Measurements from ENCODE around the gene TRAK1. TPM values are rescaled to one million over a fixed set of nuclear protein-coding genes. Genes with fewer than 3 reads are reported as not detected.

TRAK1 gene
- total and polyA plus RNA-seq, 7 donors: 17.6 to 42.7 (median 31.8) TPM

DNA sequence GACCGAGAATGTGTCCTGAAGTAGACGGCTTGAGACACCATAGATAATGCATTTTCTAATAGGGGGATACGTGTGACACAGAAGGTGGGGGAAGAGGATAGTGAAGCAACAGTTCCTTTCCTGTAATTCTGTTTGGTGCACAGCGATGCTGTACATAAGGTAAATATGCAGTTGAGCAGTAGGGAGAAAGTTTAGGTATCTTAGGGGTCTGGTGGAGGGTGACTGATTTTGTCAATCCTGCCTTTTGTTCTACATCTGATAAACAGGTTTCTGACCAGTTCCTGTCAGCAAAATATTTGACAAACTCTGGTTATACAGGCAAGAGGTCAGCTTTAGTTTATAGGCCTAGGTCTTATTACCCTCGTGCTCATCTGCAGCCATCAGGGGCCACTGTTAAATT lies 71.3 kb downstream of the TRAK1 start:
- no peaks in the 10 kb centered on the region for H3K9me3 ChIP-seq
- no peak for TF ChIP-seq EP300 (IDR thresholded peaks at IDR 0.05)
- no peak for TF ChIP-seq CTCF (IDR thresholded peaks at IDR 0.05)
- TF ChIP-seq POLR2AphosphoS5 (IDR thresholded peaks at IDR 0.05): no peak
- TF ChIP-seq POLR2A (IDR thresholded peaks at IDR 0.05): no peak
- intact Hi-C loops (cut with DNase I): no loop called here
- WGBS, 2 donors: 72 to 86% methylated on average over 5 of the region's 5 CpGs
- DNase-seq: no peak
- H3K36me3 ChIP-seq: no peaks in the 10 kb centered on the region
- no peak overlapping the region for H3K27ac ChIP-seq
- no peaks in the 10 kb centered on the region for H3K27me3 ChIP-seq
- H3K4me1 ChIP-seq: peaks cover 0 to 53% (median 35%) of the 10 kb centered on the region in 4 donors
- H3K4me3 ChIP-seq: no peak overlapping the region

GRCh38 chr3:42163622-42164244 lies 72.6 kb downstream of the TRAK1 start:
- H3K27me3 ChIP-seq: no peaks in the 10 kb centered on the region
- no peak for DNase-seq
- H3K36me3 ChIP-seq: no peaks in the 10 kb centered on the region
- intact Hi-C loops (cut with DNase I): no loop called here
- H3K4me1 ChIP-seq: peaks cover 0 to 53% (median 35%) of the 10 kb centered on the region in 4 donors
- no peak for TF ChIP-seq EP300 (IDR thresholded peaks at IDR 0.05)
- TF ChIP-seq POLR2A (IDR thresholded peaks at IDR 0.05): no peak
- TF ChIP-seq POLR2AphosphoS5 (IDR thresholded peaks at IDR 0.05): no peak
- TF ChIP-seq CTCF (IDR thresholded peaks at IDR 0.05): no peak
- H3K27ac ChIP-seq: no peak overlapping the region
- 56 to 68% methylated on average over 5 of the region's 5 CpGs for WGBS, 2 donors
- H3K4me3 ChIP-seq: no peak overlapping the region
- no peaks in the 10 kb centered on the region for H3K9me3 ChIP-seq

DNA sequence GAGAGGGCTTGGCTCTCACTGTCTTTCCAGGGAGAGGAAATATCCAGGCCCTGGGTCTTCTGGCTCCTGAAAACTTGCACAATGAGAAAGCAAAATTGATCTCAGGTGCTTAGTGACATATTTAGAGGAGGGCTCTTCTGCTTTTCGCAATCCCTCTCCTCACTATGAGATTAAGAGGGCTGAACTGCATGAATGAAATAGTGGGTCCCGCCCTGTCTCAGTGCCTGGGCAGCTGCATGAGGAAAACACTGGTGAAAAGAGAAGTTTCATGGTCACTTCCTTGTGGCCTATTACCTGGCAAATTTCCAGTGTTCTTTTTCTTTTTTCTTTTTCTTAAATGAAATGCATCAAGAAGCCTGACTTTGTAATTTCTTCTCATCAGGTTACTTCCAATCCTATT lies 73.5 kb downstream of the TRAK1 start:
- no peaks in the 10 kb centered on the region for H3K36me3 ChIP-seq
- WGBS, 2 donors: 59 to 68% methylated on average over 2 of the region's 2 CpGs
- intact Hi-C loops (cut with DNase I): no loop called here
- no peak for TF ChIP-seq EP300 (IDR thresholded peaks at IDR 0.05)
- no peak for TF ChIP-seq POLR2A (IDR thresholded peaks at IDR 0.05)
- no peak for TF ChIP-seq CTCF (IDR thresholded peaks at IDR 0.05)
- TF ChIP-seq POLR2AphosphoS5 (IDR thresholded peaks at IDR 0.05): no peak
- H3K9me3 ChIP-seq: no peaks in the 10 kb centered on the region
- H3K4me1 ChIP-seq: peaks cover 0 to 46% (median 34%) of the 10 kb centered on the region in 4 donors
- no peaks in the 10 kb centered on the region for H3K27me3 ChIP-seq
- DNase-seq: peak; percentile 38
- H3K27ac ChIP-seq: no peak overlapping the region
- H3K4me3 ChIP-seq: no peak overlapping the region

GRCh38 chr3:42165211-42165610 lies 74.1 kb downstream of the TRAK1 start:
- 86 to 94% methylated on average over 4 of the region's 4 CpGs for WGBS, 2 donors
- H3K27ac ChIP-seq: no peak overlapping the region
- intact Hi-C loops (cut with DNase I): no loop called here
- no peak for TF ChIP-seq CTCF (IDR thresholded peaks at IDR 0.05)
- TF ChIP-seq EP300 (IDR thresholded peaks at IDR 0.05): no peak
- TF ChIP-seq POLR2A (IDR thresholded peaks at IDR 0.05): no peak
- no peak for TF ChIP-seq POLR2AphosphoS5 (IDR thresholded peaks at IDR 0.05)
- H3K27me3 ChIP-seq: no peaks in the 10 kb centered on the region
- peak; percentile 32 for DNase-seq
- H3K36me3 ChIP-seq: no peaks in the 10 kb centered on the region
- no peak overlapping the region for H3K4me3 ChIP-seq
- peaks cover 0 to 41% (median 29%) of the 10 kb centered on the region in 4 donors for H3K4me1 ChIP-seq
- H3K9me3 ChIP-seq: no peaks in the 10 kb centered on the region

DNA sequence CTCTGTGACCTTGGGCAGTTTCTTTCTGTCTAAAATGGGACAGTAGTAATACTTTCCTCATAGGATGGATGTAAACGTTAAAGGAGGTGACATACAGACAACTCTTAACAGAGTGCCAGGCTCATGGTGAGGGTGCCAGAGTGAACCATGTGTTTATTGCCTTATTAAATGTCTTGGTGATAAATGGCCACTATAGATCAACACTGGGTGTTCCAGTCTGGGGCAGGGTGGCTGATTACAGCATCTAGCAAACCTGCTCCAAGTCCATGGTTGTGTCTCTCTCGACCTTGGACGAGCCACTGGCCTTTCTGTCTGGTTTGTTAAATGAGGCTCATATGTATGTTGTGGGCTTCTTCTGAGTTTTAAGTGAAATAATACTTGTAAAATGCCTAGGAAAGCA lies 75.1 kb downstream of the TRAK1 start:
- peak; percentile 40 for DNase-seq
- peaks cover 0 to 31% (median 25%) of the 10 kb centered on the region in 4 donors for H3K4me1 ChIP-seq
- WGBS, 2 donors: 17 to 70% methylated on average over 3 of the region's 3 CpGs
- no peak for TF ChIP-seq CTCF (IDR thresholded peaks at IDR 0.05)
- TF ChIP-seq POLR2AphosphoS5 (IDR thresholded peaks at IDR 0.05): no peak
- no peak for TF ChIP-seq EP300 (IDR thresholded peaks at IDR 0.05)
- TF ChIP-seq POLR2A (IDR thresholded peaks at IDR 0.05): no peak
- no peak overlapping the region for H3K4me3 ChIP-seq
- no peak overlapping the region for H3K27ac ChIP-seq
- no peaks in the 10 kb centered on the region for H3K27me3 ChIP-seq
- H3K9me3 ChIP-seq: no peaks in the 10 kb centered on the region
- intact Hi-C loops (cut with DNase I): no loop called here
- H3K36me3 ChIP-seq: no peaks in the 10 kb centered on the region
